GM12874 (cell line): ENCODE data around the gene C1RL.

ENCODE experiments used
- CTCF ChIP-seq: IDR thresholded peaks from 2 replicates; pipeline ENCODE4 v1.5.1; 2011; ENCODE audit warnings: low read depth, mild to moderate bottlenecking, control low read depth, low read length, moderate library complexity; ENCODE audit not compliant: insufficient read depth

The C1RL gene

GRCh38 chr12:7090222-7090998 is 18.6 kb downstream of the C1RL start:
- TF ChIP-seq CTCF, result no peak

- no peak for TF ChIP-seq CTCF
Measured at GRCh38 chr12:7089196-7089871, 19.7 kb downstream of the C1RL start.

GRCh38 chr12:7083125-7083524 is 25.9 kb downstream of the C1RL start:
- TF ChIP-seq CTCF, result no peak

- no peak for TF ChIP-seq CTCF
Measured at GRCh38 chr12:7081037-7081436, 28.0 kb downstream of the C1RL start.

- TF ChIP-seq CTCF, result no peak
Measured at GRCh38 chr12:7079826-7080125, 29.2 kb downstream of the C1RL start.

- no peak for TF ChIP-seq CTCF
Measured at GRCh38 chr12:7078163-7078562, 30.9 kb downstream of the C1RL start.

- TF ChIP-seq CTCF, result no peak
Measured at GRCh38 chr12:7076493-7076892, 32.5 kb downstream of the C1RL start.
